Posterior cingulate gyrus (tissue), 11 donors: ENCODE measurements around the gene SLC39A11.
"Not testable (repeated sequence)": the region's sequence is repeated elsewhere in the genome, so short reads cannot be mapped to it uniquely, and the experiment has no call there.

Experiments
- DNase-seq, 10 donors: peaks; one replicate each; pipeline versions ENCODE4 v3.0.0 to v3.0.0-alpha.2; 2020 to 2021; ENCODE audit warnings: mixed read lengths in 3 of 10
- intact Hi-C: fragments of 100-400 bp; cut with DNase I; formaldehyde crosslinking; loops from one replicate; pipeline ENCODE4 v1.15.1; 2023

Gene SLC39A11

GRCh38 chr17:72860778-72861177 lies 231.7 kb downstream of the SLC39A11 start:
- intact Hi-C loops = no loop called here

DNA sequence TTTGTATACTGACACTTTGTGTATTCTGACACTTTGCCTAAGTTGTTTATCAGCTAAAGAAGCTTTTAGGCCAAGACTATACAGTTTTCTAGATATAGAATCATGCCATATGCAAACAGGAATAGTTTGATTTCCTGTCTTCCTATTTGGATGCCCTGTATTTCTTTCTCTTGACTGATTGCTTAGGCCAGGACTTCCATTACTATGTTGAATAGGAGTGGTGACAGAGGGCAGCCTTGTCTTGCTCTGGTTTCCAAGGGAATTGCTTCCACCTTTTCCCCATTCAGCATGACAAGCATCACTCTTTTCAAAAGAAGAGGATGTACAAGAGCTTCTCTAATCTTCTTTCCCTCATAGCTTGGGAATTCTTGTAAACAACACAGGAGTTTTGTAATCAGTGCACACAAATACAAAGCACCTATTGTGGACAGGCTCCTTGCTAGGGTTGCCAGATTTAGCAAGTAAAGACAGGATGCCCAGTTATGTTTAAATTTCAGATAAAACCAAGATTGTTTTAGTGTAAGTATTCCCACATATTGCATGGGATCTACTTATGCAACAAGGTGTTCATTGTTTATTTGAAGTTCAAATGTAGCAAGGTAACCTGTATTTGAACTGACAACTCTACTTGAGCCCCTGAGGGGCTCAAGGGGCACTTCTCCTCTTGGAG lies 233.5 kb downstream of the SLC39A11 start:
- no peak for DNase-seq

More at GRCh38 chr17:72860778-72861177, 231.7 kb downstream of the SLC39A11 start:
- no peak for DNase-seq

GRCh38 chr17:72853440-72854415 lies 238.8 kb downstream of the SLC39A11 start:
- DNase-seq = peak in 2 of 10 donors; percentile 12 to 76
- intact Hi-C loops = no loop called here

More for the DNA sequence above, 233.5 kb downstream of the SLC39A11 start:
- intact Hi-C loops = no loop called here

DNA sequence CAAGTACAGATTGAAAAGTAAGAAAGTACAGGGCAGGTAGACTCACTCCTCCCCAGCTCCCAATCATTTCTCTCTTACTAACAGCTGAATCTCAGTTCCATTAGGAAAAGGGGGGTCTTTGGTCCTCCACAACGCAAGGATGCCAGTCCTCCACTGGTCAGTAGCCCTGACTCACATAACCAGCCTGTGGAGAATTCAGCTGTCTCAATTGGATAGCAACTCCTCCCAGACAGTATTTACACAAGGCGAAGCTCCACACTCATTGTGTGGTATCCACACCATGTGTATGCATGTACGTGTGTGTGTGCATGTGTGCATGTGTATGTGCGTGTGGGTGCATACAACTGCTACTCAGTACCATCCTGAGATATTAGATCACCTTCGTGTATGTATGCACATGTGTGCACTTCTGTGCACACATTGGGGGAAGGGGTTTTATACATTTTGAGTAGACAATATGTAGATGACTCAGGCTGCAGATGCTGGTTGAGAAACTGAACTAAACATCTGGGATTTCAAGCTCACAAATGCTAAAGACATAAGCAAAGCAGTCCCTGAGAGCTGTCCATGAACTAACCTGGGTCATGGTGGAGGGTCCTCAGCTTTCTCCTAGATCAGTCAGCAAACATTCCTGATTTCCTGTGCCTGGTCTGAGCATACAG lies 240.1 kb downstream of the SLC39A11 start:
- DNase-seq = no peak
- intact Hi-C loops = no loop called here

DNA sequence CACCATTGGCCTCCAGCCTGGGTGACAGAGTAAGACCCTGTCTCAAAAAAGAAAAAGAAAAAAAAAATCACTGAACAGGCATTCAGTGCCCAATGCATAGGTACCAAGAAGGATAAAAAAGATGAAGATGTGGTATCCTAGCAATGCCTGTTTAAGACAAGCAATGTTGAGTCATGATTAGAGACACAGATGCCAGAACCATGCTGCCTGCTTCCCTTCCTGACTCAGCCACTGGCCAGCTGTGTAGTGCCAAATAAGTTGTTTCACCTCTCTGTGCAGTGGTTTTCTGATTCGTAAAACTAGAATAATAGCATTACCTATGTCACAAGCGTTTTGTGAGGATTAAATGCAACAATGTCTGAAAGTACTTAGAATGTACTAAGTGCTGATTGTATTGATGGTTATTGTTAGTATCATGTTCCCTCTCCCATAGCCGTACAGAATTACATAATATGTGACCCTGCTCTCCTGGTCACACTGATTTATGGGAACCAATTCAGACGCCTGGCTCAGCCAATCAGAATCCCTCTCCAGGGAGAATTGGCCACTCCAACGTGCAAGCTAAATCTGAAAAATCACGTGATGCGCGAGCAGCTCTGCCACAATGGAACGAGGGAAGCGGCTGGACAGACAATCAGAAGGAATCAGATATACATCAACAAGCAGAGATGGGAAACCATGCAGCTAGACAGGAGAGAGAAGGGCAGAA lies 241.9 kb downstream of the SLC39A11 start:
- no peak for DNase-seq
- intact Hi-C loops = no loop called here

DNA sequence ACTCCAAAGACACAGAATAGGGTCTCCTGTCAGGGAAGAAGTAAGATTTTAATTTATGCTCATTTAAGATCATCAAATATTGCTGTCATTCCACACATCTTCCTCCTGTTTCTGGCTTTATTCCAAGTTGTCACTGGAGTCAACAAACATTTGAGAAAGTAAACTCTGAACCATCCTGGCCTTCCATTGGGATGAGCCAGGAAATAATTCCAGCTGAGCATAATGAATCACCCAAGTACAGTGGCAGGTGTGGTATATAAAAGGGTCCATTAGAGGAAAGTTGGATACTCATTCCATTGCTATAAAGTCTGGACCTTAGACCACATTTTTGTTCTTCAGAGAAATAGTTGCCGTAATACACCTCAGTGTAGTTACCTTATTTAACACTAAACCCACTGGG lies 246.1 kb downstream of the SLC39A11 start:
- DNase-seq = no peak
- intact Hi-C loops = no loop called here

DNA sequence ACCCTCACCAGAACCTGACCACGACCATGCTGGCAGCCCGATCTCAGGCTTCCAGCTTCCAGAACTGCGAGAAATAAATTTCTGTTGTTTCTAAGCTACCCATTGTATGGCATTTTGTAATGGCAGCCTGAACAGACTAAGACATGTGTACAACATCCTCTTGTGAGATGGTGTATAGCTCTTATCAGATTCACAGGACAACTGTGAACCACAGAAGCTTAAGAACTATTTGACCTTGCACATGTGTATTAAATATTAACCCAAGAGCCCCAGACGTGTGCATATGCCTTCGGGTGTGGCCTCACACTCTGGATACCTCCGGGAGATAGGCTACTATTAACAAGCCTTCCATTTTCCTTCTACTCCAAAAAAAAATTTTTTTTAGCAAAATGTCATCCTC lies 248.9 kb downstream of the SLC39A11 start:
- DNase-seq = no peak
- intact Hi-C loops = no loop called here

GRCh38 chr17:72840019-72840418 lies 252.5 kb downstream of the SLC39A11 start:
- DNase-seq = no peak
- intact Hi-C loops = no loop called here

- DNase-seq = no peak
- intact Hi-C loops = no loop called here
Observed at GRCh38 chr17:72839131-72839725, 253.3 kb downstream of the SLC39A11 start.

DNA sequence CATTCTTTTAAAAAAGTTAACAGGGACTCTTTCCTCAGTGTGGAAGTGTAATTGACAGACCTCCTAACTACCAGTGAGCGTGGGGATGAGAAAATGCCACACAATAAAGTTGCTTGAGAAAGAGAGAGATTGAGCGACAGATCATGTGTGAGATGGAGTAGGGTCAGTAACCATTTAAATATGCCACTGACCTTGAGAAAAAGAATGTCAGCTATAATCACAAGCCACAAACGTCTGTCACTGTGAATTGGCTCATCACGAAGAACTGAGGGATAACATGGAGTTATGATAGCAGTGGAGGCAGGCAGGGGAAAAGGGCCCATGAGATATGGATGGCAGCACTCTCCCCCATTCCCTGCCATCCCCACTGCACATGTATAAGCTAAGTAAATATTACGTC lies 253.9 kb downstream of the SLC39A11 start:
- intact Hi-C loops = no loop called here

DNA sequence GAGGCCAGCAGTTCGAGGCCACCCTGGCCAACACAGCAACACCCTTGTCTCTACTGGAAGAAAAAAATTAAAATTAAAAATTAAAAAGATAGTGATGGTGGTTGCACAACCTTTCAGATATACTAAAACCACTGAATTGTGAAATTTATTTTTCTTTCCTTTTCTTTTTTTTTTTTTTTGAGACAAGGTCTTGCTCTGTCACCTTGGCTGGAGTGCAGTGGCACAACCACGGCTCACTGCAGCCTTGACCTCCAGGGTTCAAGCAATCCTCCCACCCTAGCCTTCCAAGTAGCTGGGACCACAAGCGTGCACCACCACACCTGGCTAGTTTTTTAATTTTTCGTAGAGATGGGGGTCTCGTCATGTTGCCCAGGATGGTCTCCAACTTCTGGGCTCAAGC lies 254.4 kb downstream of the SLC39A11 start:
- intact Hi-C loops = no loop called here
- DNase-seq = no peak

More for the DNA sequence above, 253.9 kb downstream of the SLC39A11 start:
- no peak for DNase-seq

- DNase-seq = no peak
- intact Hi-C loops = no loop called here
Observed at GRCh38 chr17:72837335-72837734, 255.2 kb downstream of the SLC39A11 start.

GRCh38 chr17:72833128-72833765 lies 259.2 kb downstream of the SLC39A11 start:
- intact Hi-C loops = no loop called here
- no peak for DNase-seq

- DNase-seq = no peak
- intact Hi-C loops = no loop called here
Observed at GRCh38 chr17:72832306-72832705, 260.2 kb downstream of the SLC39A11 start.

DNA sequence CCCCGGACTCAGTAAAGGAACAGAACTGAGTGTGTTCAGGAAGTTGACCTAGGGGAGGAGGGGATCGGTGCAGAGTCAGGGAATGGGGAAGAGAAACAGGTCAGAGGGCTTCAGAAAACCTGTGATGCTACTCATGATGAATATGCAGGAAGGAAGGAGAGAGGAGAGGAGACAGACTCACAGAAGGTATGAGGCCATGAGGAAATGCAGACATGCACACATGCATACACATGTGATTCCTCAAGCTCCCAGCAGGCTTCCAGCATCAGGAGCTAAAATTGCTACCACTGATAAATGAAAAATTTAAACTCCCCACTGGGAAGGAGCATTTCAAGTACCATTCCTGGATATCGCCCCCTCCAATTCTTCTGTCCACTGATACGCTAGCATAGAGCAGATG lies 262.6 kb downstream of the SLC39A11 start:
- DNase-seq = no peak
- intact Hi-C loops = no loop called here

DNA sequence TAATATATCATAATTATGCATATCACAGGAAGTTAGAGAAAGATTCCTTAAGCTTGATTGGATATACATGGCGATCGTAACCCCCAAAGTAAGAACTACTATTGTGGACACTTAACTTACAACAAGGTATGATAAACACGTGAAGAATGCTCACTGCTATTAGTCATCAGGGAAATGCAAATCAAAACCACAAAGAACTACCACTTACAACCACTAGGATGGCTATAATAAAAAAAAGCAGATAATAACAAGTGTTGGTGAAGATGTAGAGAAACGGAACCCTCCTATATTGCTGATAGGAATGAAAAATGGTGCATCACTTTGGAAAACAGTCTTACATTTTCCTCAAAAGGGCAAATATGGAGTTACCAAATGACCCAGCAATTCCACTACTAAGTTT lies 265.9 kb downstream of the SLC39A11 start:
- intact Hi-C loops = no loop called here
- DNase-seq = no peak

DNA sequence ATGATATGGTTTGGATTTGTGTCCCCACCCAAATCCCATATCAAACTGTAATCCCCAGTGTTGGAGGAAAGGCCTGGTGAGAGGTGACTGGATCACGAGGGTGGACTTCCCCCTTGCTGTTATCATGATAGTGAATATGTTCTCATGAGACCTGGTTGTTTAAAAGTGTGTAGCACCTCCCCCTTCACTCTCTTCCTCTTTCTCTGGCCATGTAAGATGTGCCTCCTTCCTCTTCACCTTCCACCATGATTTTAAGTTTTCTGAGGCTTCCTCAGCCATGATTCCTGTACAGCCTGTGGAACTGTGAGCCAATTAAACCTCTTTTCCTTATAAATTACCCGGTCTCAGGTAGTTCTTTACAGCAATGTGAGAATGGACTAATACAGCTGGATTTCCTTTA lies 266.4 kb downstream of the SLC39A11 start:
- intact Hi-C loops, DNase-seq: not testable (repeated sequence)

DNA sequence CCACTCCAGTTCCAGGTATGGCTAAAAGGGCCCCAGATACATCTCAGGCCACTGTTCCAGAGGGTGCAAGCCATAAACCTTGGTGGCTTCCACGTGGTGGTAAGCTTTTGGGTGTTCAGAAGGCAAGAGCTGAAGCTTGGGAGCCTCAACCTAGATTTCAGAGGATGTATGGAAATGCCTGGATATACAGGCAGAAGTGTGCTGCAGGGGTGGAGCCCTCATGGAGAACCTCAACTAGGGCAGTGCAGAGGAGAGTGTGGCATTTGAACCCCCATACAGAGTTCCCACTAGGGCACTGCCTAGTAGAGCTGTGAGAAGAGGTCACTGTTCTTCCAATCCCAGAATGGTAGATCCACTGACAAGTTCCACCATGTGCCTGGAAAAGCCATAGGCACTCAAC lies 267.3 kb downstream of the SLC39A11 start:
- DNase-seq = no peak
- intact Hi-C loops = no loop called here

DNA sequence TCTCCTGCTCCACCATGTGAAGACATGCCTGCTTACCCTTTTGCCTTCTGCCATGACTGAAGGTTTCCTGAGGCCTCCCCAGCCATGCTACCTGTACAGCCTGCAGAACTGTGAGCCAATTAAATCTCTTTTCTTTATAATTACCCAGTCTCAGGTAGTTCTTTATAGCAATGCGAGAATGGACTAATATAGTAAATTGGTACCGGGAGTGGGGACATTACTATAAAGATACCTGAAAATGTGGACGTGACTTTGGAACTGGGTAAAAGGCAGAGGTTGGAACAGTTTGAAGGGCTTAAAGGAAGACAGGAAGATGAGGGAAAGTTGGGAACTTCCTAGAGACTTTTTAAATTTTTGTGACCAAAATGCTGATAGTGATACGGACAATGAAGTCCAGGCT lies 268.2 kb downstream of the SLC39A11 start:
- intact Hi-C loops, DNase-seq: not testable (repeated sequence)
